ENCODE results near the gene FBXW12.

Gene FBXW12

GRCh38 chr3:48423883-48424695 lies 52.1 kb downstream of the FBXW12 start:
- no peak for DNase-seq

- no peak for DNase-seq
Measured at GRCh38 chr3:48425281-48425812, 53.3 kb downstream of the FBXW12 start.

GRCh38 chr3:48426401-48426909 lies 54.4 kb downstream of the FBXW12 start:
- no peak for DNase-seq

GRCh38 chr3:48426944-48427629 lies 55.1 kb downstream of the FBXW12 start:
- DNase-seq, result no peak

GRCh38 chr3:48427630-48427962 lies 55.6 kb downstream of the FBXW12 start:
- no peak for DNase-seq

- no peak for DNase-seq
Measured at GRCh38 chr3:48428088-48428571, 56.1 kb downstream of the FBXW12 start.

GRCh38 chr3:48428572-48429316 lies 56.7 kb downstream of the FBXW12 start:
- DNase-seq, result no peak

GRCh38 chr3:48429317-48429959 lies 57.4 kb downstream of the FBXW12 start:
- DNase-seq, result peak; percentile 34

- peak; percentile 64 for DNase-seq
Measured at GRCh38 chr3:48429960-48430707, 58.1 kb downstream of the FBXW12 start, which contains the start of gene PLXNB1. PLXNB1 (minus strand) TSS chr3:48430086; CDS start chr3:48424611, 5,475 bp downstream.

GRCh38 chr3:48430708-48431101 lies 58.7 kb downstream of the FBXW12 start:
- DNase-seq, result no peak

GRCh38 chr3:48431224-48432029 lies 59.4 kb downstream of the FBXW12 start:
- DNase-seq, result no peak

- no peak for DNase-seq
Measured at GRCh38 chr3:48432411-48433371, 60.7 kb downstream of the FBXW12 start.

GRCh38 chr3:48433472-48434118 lies 61.6 kb downstream of the FBXW12 start:
- DNase-seq, result no peak

GRCh38 chr3:48434591-48435222 lies 62.7 kb downstream of the FBXW12 start:
- DNase-seq, result no peak

- DNase-seq, result no peak
Measured at GRCh38 chr3:48435223-48435595, 63.2 kb downstream of the FBXW12 start.

- peak; percentile 53 for DNase-seq
Measured at GRCh38 chr3:48435774-48436476, 63.9 kb downstream of the FBXW12 start.

GRCh38 chr3:48436477-48436787 lies 64.4 kb downstream of the FBXW12 start:
- no peak for DNase-seq

- no peak for DNase-seq
Measured at GRCh38 chr3:48436855-48437254, 64.8 kb downstream of the FBXW12 start.

Data from NCI-H1436 (cell line).